Ascending aorta (tissue), 2 donors: ENCODE measurements around the gene NACA. TPM values are rescaled to one million over a fixed set of nuclear protein-coding genes. Genes with fewer than 3 reads are reported as not detected.
"Not testable (repeated sequence)": the region's sequence is repeated elsewhere in the genome, so short reads cannot be mapped to it uniquely, and the experiment has no call there.

Source experiments
- DNase-seq, 2 donors: peaks; one replicate each; pipeline ENCODE4 v3.0.0-alpha.2; 2019; ENCODE audit warnings: low spot score in 2 of 2
- H3K27ac ChIP-seq, 2 donors: fragments of 200-600 bp; sonication (generic); one replicate each; pipeline ENCODE4 v1.5.1; 2016 to 2017; ENCODE audit warnings: mild to moderate bottlenecking in 1 of 2
- H3K27me3 ChIP-seq: fragments of 200-600 bp; sonication (generic); one replicate; pipeline ENCODE4 v1.5.1; 2017
- H3K36me3 ChIP-seq, 2 donors: fragments of 200-600 bp; sonication (generic); one replicate each; pipeline ENCODE4 v1.5.1; 2016
- H3K4me1 ChIP-seq, 2 donors: fragments of 200-600 bp; sonication (generic); one replicate each; pipeline ENCODE4 v1.5.1; 2016 to 2017; ENCODE audit warnings: mild to moderate bottlenecking in 1 of 2
- H3K4me3 ChIP-seq, 2 donors: fragments of 200-600 bp; sonication (generic); one replicate each; pipeline ENCODE4 v1.5.1; 2016 to 2017; ENCODE audit warnings: mild to moderate bottlenecking in 1 of 2
- H3K9me3 ChIP-seq, 2 donors: fragments of 200-600 bp; sonication (generic); one replicate each; pipeline ENCODE4 v1.5.1; 2016
- intact Hi-C: fragments of 100-400 bp; cut with DNase I; formaldehyde crosslinking; loops from one replicate; pipeline ENCODE4 v1.15.1; 2023
- total RNA-seq: library from RNA; depleted of rRNA; stranded (reverse); fragments of >200 nt; gene quantifications from one replicate; pipeline ENCODE4 v1.1.0, GENCODE V29; 2016
- TF ChIP-seq, protein P1 (sequence below), 3 experiments: fragments of 200-600 bp in 2 of 3; fragments of 450-650 bp in 1 of 3; sonication (generic) in 2 of 3; IDR thresholded peaks; one replicate each; pipeline ENCODE4 v1.5.1; 2016 to 2019; ENCODE audit warnings: antibody characterized with exemption in 3 of 3, mild to moderate bottlenecking in 1 of 3, moderate library complexity in 1 of 3

Gene NACA
- total RNA-seq, 1 donor from 2014 or later = 490 TPM

GRCh38 chr12:56758728-56759262 lies 33.7 kb upstream of the NACA start:
- Histone ChIP-seq H3K9me3 (no peaks in the 10 kb centered on the region), H3K4me1 (no peaks in the 10 kb centered on the region), H3K27me3 (no peaks in the 10 kb centered on the region), H3K36me3 (no peaks in the 10 kb centered on the region), H3K4me3 (no peak overlapping the region), H3K27ac (no peak overlapping the region)
- peak in 1 of 2 donors; percentile 24 for DNase-seq
- intact Hi-C loops = no loop called here
- TF ChIP-seq, protein P1, sequence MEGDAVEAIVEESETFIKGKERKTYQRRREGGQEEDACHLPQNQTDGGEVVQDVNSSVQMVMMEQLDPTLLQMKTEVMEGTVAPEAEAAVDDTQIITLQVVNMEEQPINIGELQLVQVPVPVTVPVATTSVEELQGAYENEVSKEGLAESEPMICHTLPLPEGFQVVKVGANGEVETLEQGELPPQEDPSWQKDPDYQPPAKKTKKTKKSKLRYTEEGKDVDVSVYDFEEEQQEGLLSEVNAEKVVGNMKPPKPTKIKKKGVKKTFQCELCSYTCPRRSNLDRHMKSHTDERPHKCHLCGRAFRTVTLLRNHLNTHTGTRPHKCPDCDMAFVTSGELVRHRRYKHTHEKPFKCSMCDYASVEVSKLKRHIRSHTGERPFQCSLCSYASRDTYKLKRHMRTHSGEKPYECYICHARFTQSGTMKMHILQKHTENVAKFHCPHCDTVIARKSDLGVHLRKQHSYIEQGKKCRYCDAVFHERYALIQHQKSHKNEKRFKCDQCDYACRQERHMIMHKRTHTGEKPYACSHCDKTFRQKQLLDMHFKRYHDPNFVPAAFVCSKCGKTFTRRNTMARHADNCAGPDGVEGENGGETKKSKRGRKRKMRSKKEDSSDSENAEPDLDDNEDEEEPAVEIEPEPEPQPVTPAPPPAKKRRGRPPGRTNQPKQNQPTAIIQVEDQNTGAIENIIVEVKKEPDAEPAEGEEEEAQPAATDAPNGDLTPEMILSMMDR (IDR thresholded peaks at IDR 0.05) = no peak

DNA sequence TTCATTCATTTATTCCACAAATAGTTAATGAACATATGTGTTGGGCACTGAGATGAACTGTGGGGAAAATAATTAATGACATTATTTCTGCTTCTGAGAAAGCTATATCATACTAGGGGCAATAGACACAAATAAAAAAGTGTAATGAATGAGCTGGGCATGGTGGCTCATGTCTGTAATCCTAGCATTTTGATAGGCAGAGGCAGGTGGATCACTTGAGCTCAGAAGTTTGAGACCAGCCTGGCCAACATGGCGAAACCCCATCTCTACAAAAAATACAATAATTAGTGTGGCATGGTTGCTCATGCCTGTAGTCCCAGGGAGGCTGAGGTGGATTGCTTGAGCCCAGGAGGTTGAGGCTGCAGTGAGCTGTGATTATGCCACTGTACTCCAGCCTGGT lies 32.9 kb upstream of the NACA start:
- H3K4me3 ChIP-seq, H3K27me3 ChIP-seq, H3K36me3 ChIP-seq, H3K9me3 ChIP-seq, H3K27ac ChIP-seq, H3K4me1 ChIP-seq: not testable (repeated sequence)
- intact Hi-C loops = loop anchor here (1.0 kb wide), 1 partner anchor 229 kb away; no protein-coding TSS in a partner anchor
- DNase-seq = peak in 1 of 2 donors; percentile 13

GRCh38 chr12:56753566-56753965 lies 28.5 kb upstream of the NACA start:
- H3K4me3 ChIP-seq = no peak overlapping the region
- H3K4me1 ChIP-seq = no peaks in the 10 kb centered on the region
- DNase-seq = no peak
- no peaks in the 10 kb centered on the region for H3K9me3 ChIP-seq
- H3K36me3 ChIP-seq = no peaks in the 10 kb centered on the region
- intact Hi-C loops = loop anchor here (2.0 to 5.0 kb wide), 2 partner anchors 29 to 484 kb away; partner anchors contain the start of gene NACA
- TF ChIP-seq, protein P1 (IDR thresholded peaks at IDR 0.05) = no peak
- no peak overlapping the region for H3K27ac ChIP-seq
- no peaks in the 10 kb centered on the region for H3K27me3 ChIP-seq

DNA sequence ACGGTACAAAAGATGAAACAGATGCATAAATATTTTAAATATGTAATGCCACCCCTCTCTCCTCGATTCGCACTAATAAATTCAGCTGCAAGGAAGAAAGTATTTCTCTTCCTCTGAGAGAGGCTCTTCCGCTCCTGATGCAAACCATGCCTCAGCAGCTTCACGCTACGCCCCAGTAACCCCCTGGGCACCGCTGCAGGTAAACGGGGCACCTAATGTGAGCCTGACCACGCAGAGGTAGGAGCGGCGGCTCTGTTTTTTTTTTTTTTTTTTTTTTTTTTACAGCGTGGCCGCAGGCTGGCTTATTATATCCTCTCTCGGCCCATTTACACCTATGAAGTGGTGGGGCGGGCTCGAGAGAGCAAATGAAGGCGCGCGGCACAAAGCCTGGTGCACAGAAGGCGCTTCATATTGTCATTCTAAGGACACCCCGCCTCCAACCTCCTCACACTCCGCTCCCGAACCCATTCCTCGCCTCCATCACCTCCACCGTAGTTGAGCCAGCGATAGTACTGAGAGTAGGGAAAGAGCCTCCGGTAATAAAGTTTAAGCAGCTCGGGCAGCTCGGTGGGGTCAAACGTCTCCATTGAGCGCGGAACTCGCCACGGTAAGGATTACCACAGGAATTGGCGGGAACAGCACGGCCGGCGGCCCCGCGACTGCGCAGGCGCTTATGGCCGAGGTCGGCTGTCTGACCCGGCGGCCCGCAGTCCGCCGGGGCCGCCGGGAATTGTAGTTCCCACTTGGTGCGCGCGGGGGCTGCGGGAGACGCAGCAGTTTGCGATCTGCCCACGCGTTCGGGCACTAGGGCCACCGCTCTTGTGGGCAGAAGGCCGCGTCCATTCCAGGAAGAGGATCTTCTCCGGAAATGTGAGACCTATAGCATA lies 26.9 kb upstream of the NACA start, which contains the start of gene PRIM1:
Gene PRIM1, minus strand, starts transcription at position 612 of the 887 bp plus-strand sequence. Its CDS starts 25 bp downstream, at position 587.
- no peaks in the 10 kb centered on the region for H3K36me3 ChIP-seq
- TF ChIP-seq, protein P1 (IDR thresholded peaks at IDR 0.05) = peak in 2 of 3 experiments; percentile 14 to 22
- DNase-seq = peak; percentile 18 to 90
- peak within 1 kb of the TSS; percentile 74 to 80 for H3K4me3 ChIP-seq
- no peaks in the 10 kb centered on the region for H3K27me3 ChIP-seq
- H3K27ac ChIP-seq = no peak within 1 kb of the TSS
- H3K4me1 ChIP-seq = no peaks in the 10 kb centered on the region
- intact Hi-C loops = loop anchor here (2.0 to 5.0 kb wide), 2 partner anchors 27 to 485 kb away; partner anchors contain the start of gene NACA
- H3K9me3 ChIP-seq = no peaks in the 10 kb centered on the region

- H3K4me3 ChIP-seq = peak overlapping the region in 1 of 2 donors; percentile 80
- H3K36me3 ChIP-seq, H3K4me1 ChIP-seq, H3K9me3 ChIP-seq, H3K27ac ChIP-seq, H3K27me3 ChIP-seq: not testable (repeated sequence)
- DNase-seq = peak in 1 of 2 donors; percentile 22
- intact Hi-C loops = loop anchor here (5.0 kb wide), 1 partner anchor 487 kb away; a partner anchor contains a TSS
Observed at GRCh38 chr12:56750596-56750995, 25.5 kb upstream of the NACA start.

DNA sequence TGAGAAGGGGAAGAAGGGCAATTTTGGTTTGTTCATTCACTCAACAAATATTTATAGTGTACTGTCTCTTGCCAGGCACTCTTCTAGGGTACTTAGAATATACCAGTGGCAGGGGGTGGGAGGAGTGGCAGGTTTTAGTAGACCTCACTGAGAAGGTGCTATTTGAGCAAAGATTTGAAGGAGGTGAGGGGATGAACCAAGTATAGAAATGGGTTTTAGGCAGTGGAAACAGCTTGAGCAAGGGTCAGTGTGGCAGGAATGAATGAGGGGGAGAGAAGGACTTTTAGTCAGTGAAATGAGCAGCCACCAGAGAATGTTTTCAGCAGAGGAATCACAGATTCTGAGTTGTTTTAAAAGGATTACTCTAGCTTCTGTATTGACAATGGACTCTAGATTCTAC lies 24.8 kb upstream of the NACA start:
- no peaks in the 10 kb centered on the region for H3K9me3 ChIP-seq
- H3K4me1 ChIP-seq = no peaks in the 10 kb centered on the region
- H3K27ac ChIP-seq = no peak overlapping the region
- peak in 1 of 2 donors; percentile 27 for DNase-seq
- TF ChIP-seq, protein P1 (IDR thresholded peaks at IDR 0.05) = no peak
- H3K36me3 ChIP-seq = peaks cover 4 to 10% of the 10 kb centered on the region in 2 donors
- no peak overlapping the region for H3K4me3 ChIP-seq
- intact Hi-C loops = loop anchor here (5.0 kb wide), 1 partner anchor 487 kb away; a partner anchor contains a TSS
- no peaks in the 10 kb centered on the region for H3K27me3 ChIP-seq
